ENCODE data around the gene E2F1. TPM values are rescaled to one million over a fixed set of nuclear protein-coding genes. Genes with fewer than 3 reads are reported as not detected.

Gene E2F1
- total RNA-seq, 1 donor from 2014 or later, result 3.9 TPM

DNA sequence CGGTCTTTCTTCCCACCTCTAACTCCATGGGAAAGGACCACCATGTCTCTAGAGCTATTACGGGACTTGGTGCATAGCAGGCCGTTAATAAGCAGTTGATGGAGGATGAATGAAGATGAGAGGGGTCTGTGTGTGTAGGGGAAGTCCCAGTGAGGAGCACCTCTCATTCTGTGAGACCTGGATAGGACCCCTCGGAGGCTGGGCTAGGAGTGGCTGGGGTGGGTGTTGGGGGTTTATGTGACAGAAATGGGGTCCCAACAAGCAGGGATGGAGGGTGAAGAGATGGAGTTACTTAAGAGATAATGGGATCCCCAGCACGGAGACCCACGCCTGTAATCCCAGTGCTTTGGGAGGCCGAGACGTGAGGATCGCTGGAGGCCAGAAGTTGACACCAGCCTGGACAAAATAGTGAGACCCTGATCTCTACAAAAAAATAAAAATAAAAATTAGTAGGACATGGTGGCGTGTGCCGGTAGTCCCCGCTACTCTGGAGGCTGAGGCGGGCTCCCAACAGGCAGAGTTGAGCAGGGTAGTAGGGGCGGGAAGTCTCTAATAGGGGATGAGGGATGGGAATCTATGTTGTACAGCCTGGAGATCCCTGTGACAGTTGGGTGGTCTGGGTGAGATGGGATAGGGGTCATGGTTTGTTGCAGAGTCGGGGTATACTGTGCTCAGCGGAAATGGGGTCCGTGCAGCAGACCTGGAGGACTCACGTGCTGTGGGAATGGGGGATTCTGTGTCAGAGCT, 44.9 kb upstream of the E2F1 start:
- Histone ChIP-seq H3K27ac (peak overlapping the region; percentile 92), H3K4me3 (peak overlapping the region; percentile 62), H3K27me3 (ENCODE audit: low read depth) (no peaks in the 10 kb centered on the region), H3K4me1 (peaks cover 26% of the 10 kb centered on the region), H3K9me3 (peaks cover 2% of the 10 kb centered on the region), H3K36me3 (no peaks in the 10 kb centered on the region)
- DNase-seq, result no peak
- intact Hi-C loops (cut with DNase I), result no loop called here
- no peak for ATAC-seq
- TF ChIP-seq CTCF (IDR thresholded peaks at IDR 0.05), result no peak

- Histone ChIP-seq H3K9me3 (no peaks in the 10 kb centered on the region), H3K36me3 (no peaks in the 10 kb centered on the region), H3K4me1 (peaks cover 18% of the 10 kb centered on the region), H3K4me3 (no peak overlapping the region), H3K27me3 (ENCODE audit: low read depth) (no peaks in the 10 kb centered on the region), H3K27ac (no peak overlapping the region)
- intact Hi-C loops (cut with DNase I), result no loop called here
- TF ChIP-seq CTCF (IDR thresholded peaks at IDR 0.05), result no peak
- ATAC-seq (no peak), DNase-seq (no peak)
Observed at GRCh38 chr20:33729101-33729500, 42.9 kb upstream of the E2F1 start.

DNA sequence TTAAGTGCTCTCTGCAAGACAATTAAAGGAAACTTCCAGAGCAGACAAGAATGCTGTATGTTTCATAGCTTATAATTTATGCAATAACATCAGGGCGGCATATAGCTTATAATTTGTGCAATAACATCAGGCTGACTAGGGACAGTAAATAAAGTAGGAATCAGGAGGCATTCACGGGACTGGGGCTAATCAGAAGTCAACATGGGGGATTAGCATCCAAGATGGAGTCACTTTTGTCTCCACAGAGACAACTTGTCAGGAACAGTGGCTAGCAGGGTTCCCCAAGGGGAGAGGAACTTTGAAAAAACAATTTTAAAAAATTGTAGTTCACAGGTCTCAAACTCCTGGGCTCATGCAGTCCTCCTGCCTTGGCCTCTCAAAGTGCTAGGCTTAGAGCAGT, 42.3 kb upstream of the E2F1 start:
- Histone ChIP-seq H3K36me3 (no peaks in the 10 kb centered on the region), H3K4me3 (no peak overlapping the region), H3K27me3 (ENCODE audit: low read depth) (no peaks in the 10 kb centered on the region), H3K4me1 (peaks cover 12% of the 10 kb centered on the region), H3K27ac (no peak overlapping the region), H3K9me3 (no peaks in the 10 kb centered on the region)
- DNase-seq (no peak), ATAC-seq (no peak)
- TF ChIP-seq CTCF (IDR thresholded peaks at IDR 0.05), result no peak
- intact Hi-C loops (cut with DNase I), result no loop called here

- ATAC-seq, result no peak
- H3K9me3 ChIP-seq, result no peaks in the 10 kb centered on the region
- peaks cover 5% of the 10 kb centered on the region for H3K4me1 ChIP-seq
- H3K27me3 ChIP-seq (ENCODE audit: low read depth), result no peaks in the 10 kb centered on the region
- H3K4me3 ChIP-seq, result no peak overlapping the region
- no peak for TF ChIP-seq CTCF (IDR thresholded peaks at IDR 0.05)
- no peak for DNase-seq
- H3K36me3 ChIP-seq, result no peaks in the 10 kb centered on the region
- H3K27ac ChIP-seq, result no peak overlapping the region
- intact Hi-C loops (cut with DNase I), result no loop called here
Observed at GRCh38 chr20:33727806-33728205, 41.6 kb upstream of the E2F1 start.

- no peaks in the 10 kb centered on the region for H3K4me1 ChIP-seq
- H3K27me3 ChIP-seq (ENCODE audit: low read depth), result no peaks in the 10 kb centered on the region
- TF ChIP-seq CTCF (IDR thresholded peaks at IDR 0.05), result no peak
- no peaks in the 10 kb centered on the region for H3K36me3 ChIP-seq
- no peak overlapping the region for H3K27ac ChIP-seq
- intact Hi-C loops (cut with DNase I), result no loop called here
- DNase-seq, result no peak
- ATAC-seq, result no peak
- no peaks in the 10 kb centered on the region for H3K9me3 ChIP-seq
- no peak overlapping the region for H3K4me3 ChIP-seq
Observed at GRCh38 chr20:33727115-33727479, 40.9 kb upstream of the E2F1 start.

All from lower lobe of right lung (tissue), 2 donors.